ENCODE measurements around the gene TNK2. TPM values are rescaled to one million over a fixed set of nuclear protein-coding genes. Genes with fewer than 3 reads are reported as not detected.

Gene TNK2
- polyA plus RNA-seq, 3 donors = 0.84 to 131 (median 1.8) TPM

DNA sequence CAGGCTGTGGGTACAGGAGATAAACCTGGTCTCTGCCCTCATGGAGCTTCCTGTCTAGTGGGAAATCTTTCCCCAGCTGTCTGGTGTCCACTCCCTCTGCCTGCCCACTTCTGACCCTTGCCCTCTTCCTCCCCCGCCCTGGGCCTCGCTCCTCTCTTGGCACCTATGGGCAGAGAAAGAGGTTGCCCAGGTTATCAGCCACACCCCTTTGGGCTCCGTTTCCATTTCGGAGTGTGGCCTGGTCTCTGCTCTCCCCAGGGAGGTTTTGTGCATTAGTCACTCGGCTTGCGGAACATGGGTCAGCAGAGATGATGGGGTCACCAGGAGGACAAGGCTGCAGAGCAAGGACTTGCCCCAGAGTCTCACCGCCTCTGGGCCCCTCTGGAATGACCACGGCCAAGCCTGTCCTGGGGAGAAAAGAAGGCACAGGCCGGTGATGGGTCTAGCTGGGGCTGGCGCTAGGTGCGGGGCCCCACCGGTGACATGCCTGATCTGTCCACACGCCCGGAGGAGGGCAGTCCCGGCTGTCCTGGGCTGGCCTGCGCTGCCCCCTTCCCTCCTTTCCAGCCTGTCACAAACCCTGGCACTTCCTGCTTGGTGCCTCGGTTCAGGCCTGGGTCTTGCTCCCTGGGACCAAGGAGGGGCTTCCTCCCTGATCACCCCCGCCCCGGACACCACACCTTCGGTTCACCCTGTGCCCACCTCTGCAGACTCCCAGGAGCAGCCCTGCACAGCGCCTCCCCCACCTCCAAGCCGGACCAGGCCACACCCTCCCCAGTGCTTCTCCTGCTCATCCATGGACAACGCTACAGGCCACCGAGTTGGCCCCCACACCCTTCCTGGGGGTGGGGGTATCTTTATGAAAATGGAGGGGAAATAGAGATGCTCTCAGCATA is 61.0 kb downstream of the TNK2 start:
- Histone ChIP-seq H3K4me2 (replicated peaks; ENCODE audit: extremely low read depth, low read length, poor library complexity, severe bottlenecking) (no peak overlapping the region), H3K4me1 (ENCODE audit: control insufficient read depth in 1 of 2, insufficient read depth in 2 of 2, low read length in 2 of 2) (peaks cover 0 to 6% of the 10 kb centered on the region in 2 donors), H3K4me3 (replicated peaks in 1 of 3; ENCODE audit: low read depth in 2 of 3, low read length in 3 of 3) (no peak overlapping the region), H4K20me1 (ENCODE audit: insufficient read depth, low read length) (no peaks in the 10 kb centered on the region), H3K79me2 (ENCODE audit: insufficient read depth, low read length) (no peaks in the 10 kb centered on the region), H3K27ac (ENCODE audit: low read depth in 1 of 2, low read length in 2 of 2) (no peak overlapping the region), H3K9ac (ENCODE audit: insufficient read depth, low read length, poor library complexity, severe bottlenecking) (no peak overlapping the region), H3K9me3 (replicated peaks in 1 of 2; ENCODE audit: control insufficient read depth in 1 of 2, insufficient read depth in 1 of 2, low read length in 2 of 2) (no peaks in the 10 kb centered on the region), H3K36me3 (replicated peaks in 1 of 2; ENCODE audit: control insufficient read depth in 1 of 2, insufficient read depth in 2 of 2, low read length in 2 of 2) (no peaks in the 10 kb centered on the region), H3K27me3 (ENCODE audit: control insufficient read depth in 2 of 2, insufficient read depth in 2 of 2, low read length in 2 of 2) (peaks cover 2 to 14% of the 10 kb centered on the region in 2 donors), H2AFZ (ENCODE audit: insufficient read depth, low read depth, low read length, poor library complexity, severe bottlenecking) (no peak overlapping the region)
- H3K4me3 Mint-ChIP-seq = no peak overlapping the region
- intact Hi-C loops (cut with micrococcal nuclease) = no loop called here
- H3K9me3 Mint-ChIP-seq = peaks cover 0 to 3% (median 0%) of the 10 kb centered on the region in 7 donors
- DNase-seq = no peak
- 95% methylated on average over 20 of the region's 24 CpGs for WGBS (ENCODE audit: insufficient coverage)
- H3K27me3 Mint-ChIP-seq (ENCODE audit: low read depth in 3 of 3) = peaks cover 15 to 19% (median 18%) of the 10 kb centered on the region in 3 donors
- H3K36me3 Mint-ChIP-seq = no peaks in the 10 kb centered on the region
- H3K4me1 Mint-ChIP-seq = peaks cover 9% of the 10 kb centered on the region
- TF ChIP-seq, protein P1, sequence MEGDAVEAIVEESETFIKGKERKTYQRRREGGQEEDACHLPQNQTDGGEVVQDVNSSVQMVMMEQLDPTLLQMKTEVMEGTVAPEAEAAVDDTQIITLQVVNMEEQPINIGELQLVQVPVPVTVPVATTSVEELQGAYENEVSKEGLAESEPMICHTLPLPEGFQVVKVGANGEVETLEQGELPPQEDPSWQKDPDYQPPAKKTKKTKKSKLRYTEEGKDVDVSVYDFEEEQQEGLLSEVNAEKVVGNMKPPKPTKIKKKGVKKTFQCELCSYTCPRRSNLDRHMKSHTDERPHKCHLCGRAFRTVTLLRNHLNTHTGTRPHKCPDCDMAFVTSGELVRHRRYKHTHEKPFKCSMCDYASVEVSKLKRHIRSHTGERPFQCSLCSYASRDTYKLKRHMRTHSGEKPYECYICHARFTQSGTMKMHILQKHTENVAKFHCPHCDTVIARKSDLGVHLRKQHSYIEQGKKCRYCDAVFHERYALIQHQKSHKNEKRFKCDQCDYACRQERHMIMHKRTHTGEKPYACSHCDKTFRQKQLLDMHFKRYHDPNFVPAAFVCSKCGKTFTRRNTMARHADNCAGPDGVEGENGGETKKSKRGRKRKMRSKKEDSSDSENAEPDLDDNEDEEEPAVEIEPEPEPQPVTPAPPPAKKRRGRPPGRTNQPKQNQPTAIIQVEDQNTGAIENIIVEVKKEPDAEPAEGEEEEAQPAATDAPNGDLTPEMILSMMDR (IDR thresholded peaks at IDR 0.05) = no peak
- peak overlapping the region in 1 of 7 donors; percentile 46 for H3K27ac Mint-ChIP-seq

DNA sequence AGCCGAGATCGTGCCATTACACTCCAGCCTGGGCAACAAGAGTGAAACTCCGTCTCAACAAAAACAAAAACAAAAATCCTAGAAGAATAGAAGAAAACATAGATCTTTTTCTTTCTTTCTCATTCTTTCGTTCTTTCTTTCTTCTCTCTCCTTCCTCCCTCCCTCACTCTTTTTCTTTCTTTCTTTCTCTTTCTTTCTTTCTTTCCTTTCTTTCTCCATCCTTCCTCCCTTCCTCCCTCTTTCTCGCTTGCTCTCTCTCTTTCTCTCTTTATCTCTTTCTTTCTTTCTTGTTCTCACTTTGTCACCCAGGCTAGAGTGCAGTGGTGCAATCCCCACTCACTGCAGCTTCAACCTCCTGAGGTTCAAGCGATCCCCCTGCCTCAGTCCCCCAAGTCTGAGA is 62.9 kb downstream of the TNK2 start:
- H3K4me3 Mint-ChIP-seq = no peak overlapping the region
- Histone ChIP-seq H4K20me1 (ENCODE audit: insufficient read depth, low read length) (no peaks in the 10 kb centered on the region), H3K4me2 (replicated peaks; ENCODE audit: extremely low read depth, low read length, poor library complexity, severe bottlenecking) (no peak overlapping the region), H3K27ac (ENCODE audit: low read depth in 1 of 2, low read length in 2 of 2) (no peak overlapping the region), H2AFZ (ENCODE audit: insufficient read depth, low read depth, low read length, poor library complexity, severe bottlenecking) (no peak overlapping the region), H3K36me3 (replicated peaks in 1 of 2; ENCODE audit: control insufficient read depth in 1 of 2, insufficient read depth in 2 of 2, low read length in 2 of 2) (no peaks in the 10 kb centered on the region), H3K9ac (ENCODE audit: insufficient read depth, low read length, poor library complexity, severe bottlenecking) (no peak overlapping the region), H3K4me3 (replicated peaks in 1 of 3; ENCODE audit: low read depth in 2 of 3, low read length in 3 of 3) (no peak overlapping the region), H3K9me3 (replicated peaks in 1 of 2; ENCODE audit: control insufficient read depth in 1 of 2, insufficient read depth in 1 of 2, low read length in 2 of 2) (no peaks in the 10 kb centered on the region), H3K4me1 (ENCODE audit: control insufficient read depth in 1 of 2, insufficient read depth in 2 of 2, low read length in 2 of 2) (no peaks in the 10 kb centered on the region), H3K79me2 (ENCODE audit: insufficient read depth, low read length) (no peaks in the 10 kb centered on the region), H3K27me3 (ENCODE audit: control insufficient read depth in 2 of 2, insufficient read depth in 2 of 2, low read length in 2 of 2) (no peaks in the 10 kb centered on the region)
- peaks cover 2 to 8% (median 2%) of the 10 kb centered on the region in 3 donors for H3K27me3 Mint-ChIP-seq (ENCODE audit: low read depth in 3 of 3)
- intact Hi-C loops (cut with micrococcal nuclease) = no loop called here
- H3K27ac Mint-ChIP-seq = peak overlapping the region in 1 of 7 donors; percentile 23
- H3K4me1 Mint-ChIP-seq = peaks cover 2% of the 10 kb centered on the region
- no peak for DNase-seq
- 100% methylated on average over 2 of the region's 6 CpGs for WGBS (ENCODE audit: insufficient coverage)
- TF ChIP-seq, protein P1 (IDR thresholded peaks at IDR 0.05) = no peak
- peaks cover 0 to 2% (median 0%) of the 10 kb centered on the region in 7 donors for H3K9me3 Mint-ChIP-seq
- no peaks in the 10 kb centered on the region for H3K36me3 Mint-ChIP-seq

Measured in CD14-positive monocyte (primary cell).